ENCODE data around the gene BMPR1A.

GRCh38 chr10:86795353-86795752, 38.9 kb downstream of the BMPR1A start:
- TF ChIP-seq, protein P1, sequence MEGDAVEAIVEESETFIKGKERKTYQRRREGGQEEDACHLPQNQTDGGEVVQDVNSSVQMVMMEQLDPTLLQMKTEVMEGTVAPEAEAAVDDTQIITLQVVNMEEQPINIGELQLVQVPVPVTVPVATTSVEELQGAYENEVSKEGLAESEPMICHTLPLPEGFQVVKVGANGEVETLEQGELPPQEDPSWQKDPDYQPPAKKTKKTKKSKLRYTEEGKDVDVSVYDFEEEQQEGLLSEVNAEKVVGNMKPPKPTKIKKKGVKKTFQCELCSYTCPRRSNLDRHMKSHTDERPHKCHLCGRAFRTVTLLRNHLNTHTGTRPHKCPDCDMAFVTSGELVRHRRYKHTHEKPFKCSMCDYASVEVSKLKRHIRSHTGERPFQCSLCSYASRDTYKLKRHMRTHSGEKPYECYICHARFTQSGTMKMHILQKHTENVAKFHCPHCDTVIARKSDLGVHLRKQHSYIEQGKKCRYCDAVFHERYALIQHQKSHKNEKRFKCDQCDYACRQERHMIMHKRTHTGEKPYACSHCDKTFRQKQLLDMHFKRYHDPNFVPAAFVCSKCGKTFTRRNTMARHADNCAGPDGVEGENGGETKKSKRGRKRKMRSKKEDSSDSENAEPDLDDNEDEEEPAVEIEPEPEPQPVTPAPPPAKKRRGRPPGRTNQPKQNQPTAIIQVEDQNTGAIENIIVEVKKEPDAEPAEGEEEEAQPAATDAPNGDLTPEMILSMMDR (IDR thresholded peaks at IDR 0.05): no peak
- no peak for TF ChIP-seq POLR2A (IDR thresholded peaks at IDR 0.05)

All from body of pancreas (tissue), 4 donors.